H9 (cell line): ENCODE results near the gene CAMK2B. TPM values are rescaled to one million over a fixed set of nuclear protein-coding genes. Genes with fewer than 3 reads are reported as not detected.

Experiments used
- DNase-seq: peaks from one replicate; pipeline ENCODE4 v3.0.0-alpha.2; 2017
- H2AFZ ChIP-seq: one replicate; pipeline ENCODE4 v1.6.1; 2013; ENCODE audit warnings: mild to moderate bottlenecking, low read length, control low read depth, moderate library complexity
- H2AK5ac ChIP-seq: 2 replicates; pipeline ENCODE4 v1.6.1; 2013; ENCODE audit warnings: low read length, control low read depth, mixed read lengths; ENCODE audit not compliant: insufficient read length
- H2BK120ac ChIP-seq: one replicate; pipeline ENCODE4 v1.6.1; 2013; ENCODE audit warnings: low read depth, mild to moderate bottlenecking, low read length, control low read depth, inconsistent platforms; ENCODE audit not compliant: poor library complexity, severe bottlenecking
- H2BK12ac ChIP-seq: 2 replicates; pipeline ENCODE4 v1.6.1; 2013; ENCODE audit warnings: low read length, control low read depth, mixed read lengths, low read depth; ENCODE audit not compliant: insufficient read length
- H2BK15ac ChIP-seq: 2 replicates; pipeline ENCODE4 v1.6.1; 2013; ENCODE audit warnings: low read depth, low read length, control low read depth
- H2BK20ac ChIP-seq: one replicate; pipeline ENCODE4 v1.6.1; 2013; ENCODE audit warnings: low read depth, mild to moderate bottlenecking, low read length, control low read depth, inconsistent platforms; ENCODE audit not compliant: poor library complexity, severe bottlenecking
- H2BK5ac ChIP-seq: 2 replicates; pipeline ENCODE4 v1.6.1; 2013; ENCODE audit warnings: low read length, control low read depth, mixed read lengths; ENCODE audit not compliant: insufficient read length
- H3K14ac ChIP-seq: 2 replicates; pipeline ENCODE4 v1.6.1; 2013; ENCODE audit warnings: low read length, control low read depth; ENCODE audit not compliant: insufficient read depth
- H3K18ac ChIP-seq: 2 replicates; pipeline ENCODE4 v1.6.1; 2013; ENCODE audit warnings: low read depth, mild to moderate bottlenecking, mixed read lengths, low read length, control low read depth; ENCODE audit not compliant: insufficient read length
- H3K23ac ChIP-seq: 2 replicates; pipeline ENCODE4 v1.6.1; 2013; ENCODE audit warnings: low read length, control low read depth, mixed read lengths, low read depth; ENCODE audit not compliant: insufficient read length
- H3K23me2 ChIP-seq: 2 replicates; pipeline ENCODE4 v1.6.1; 2013; ENCODE audit warnings: low read depth, mild to moderate bottlenecking, mixed read lengths, low read length, control low read depth; ENCODE audit not compliant: insufficient read length, poor library complexity, severe bottlenecking
- H3K27ac ChIP-seq: 2 replicates; pipeline ENCODE4 v1.5.1; 2013; ENCODE audit warnings: low read length, control low read depth, mixed read lengths, low read depth; ENCODE audit not compliant: insufficient read length
- H3K27me3 ChIP-seq: 2 replicates; pipeline ENCODE4 v1.6.1; 2013; ENCODE audit warnings: low read length, control low read depth, inconsistent platforms; ENCODE audit not compliant: insufficient read depth
- H3K4ac ChIP-seq: 2 replicates; pipeline ENCODE4 v1.6.1; 2013; ENCODE audit warnings: low read depth, mild to moderate bottlenecking, control low read depth, inconsistent platforms, low read length, moderate library complexity
- H3K4me1 ChIP-seq: 2 replicates; pipeline ENCODE4 v1.6.1; 2013; ENCODE audit warnings: low read length, control low read depth, inconsistent platforms; ENCODE audit not compliant: insufficient read depth
- H3K4me2 ChIP-seq: 2 replicates; pipeline ENCODE4 v1.6.1; 2013; ENCODE audit warnings: low read length, control low read depth, mixed read lengths; ENCODE audit not compliant: insufficient read length, insufficient read depth
- H3K56ac ChIP-seq: 2 replicates; pipeline ENCODE4 v1.6.1; 2013; ENCODE audit warnings: low read depth, mild to moderate bottlenecking, mixed read lengths, low read length, control low read depth; ENCODE audit not compliant: insufficient read length
- H3K79me1 ChIP-seq: 2 replicates; pipeline ENCODE4 v1.6.1; 2013; ENCODE audit warnings: low read depth, mild to moderate bottlenecking, moderate library complexity, low read length, control low read depth, inconsistent platforms; ENCODE audit not compliant: insufficient read depth, poor library complexity, severe bottlenecking
- H3K79me2 ChIP-seq: 2 replicates; pipeline ENCODE4 v1.6.1; 2013; ENCODE audit warnings: low read length, control low read depth, inconsistent platforms; ENCODE audit not compliant: insufficient read depth
- H3K9ac ChIP-seq: 2 replicates; pipeline ENCODE4 v1.6.1; 2013; ENCODE audit warnings: low read length, control low read depth, mixed read lengths; ENCODE audit not compliant: insufficient read length; ENCODE audit errors: extremely low read depth
- H3K9me3 ChIP-seq: one replicate; pipeline ENCODE4 v1.6.1; 2013; ENCODE audit warnings: low read depth, low read length, inconsistent platforms; ENCODE audit not compliant: control insufficient read depth
- H3T11ph ChIP-seq: one replicate; pipeline ENCODE4 v1.6.1; 2013; ENCODE audit warnings: mild to moderate bottlenecking, low read length, control low read depth, inconsistent platforms
- H4K20me1 ChIP-seq: one replicate; pipeline ENCODE4 v1.6.1; 2013; ENCODE audit not compliant: control insufficient read depth, insufficient read length, insufficient read depth
- H4K5ac ChIP-seq: 2 replicates; pipeline ENCODE4 v1.6.1; 2013; ENCODE audit warnings: low read depth, mild to moderate bottlenecking, mixed read lengths, low read length, control low read depth; ENCODE audit not compliant: insufficient read length
- H4K8ac ChIP-seq: replicated peaks from 2 replicates; pipeline ENCODE4 v1.6.1; 2013; ENCODE audit warnings: low read length, control low read depth, mixed read lengths, low read depth; ENCODE audit not compliant: insufficient read length
- H4K91ac ChIP-seq: 2 replicates; pipeline ENCODE4 v1.6.1; 2013; ENCODE audit warnings: low read depth, mild to moderate bottlenecking, moderate library complexity, mixed read lengths, low read length, control low read depth; ENCODE audit not compliant: insufficient read length
- H3K27ac Mint-ChIP-seq, 3 experiments: 2 replicates in 2 of 3; 3 replicates in 1 of 3; pipeline ENCODE4 v1.8.0; 2020 to 2021; ENCODE audit warnings: mixed read lengths in 3 of 3, mild to moderate bottlenecking in 1 of 3, moderate library complexity in 1 of 3
- H3K27me3 Mint-ChIP-seq: 2 replicates; pipeline ENCODE4 v1.8.0; 2021; ENCODE audit warnings: low read depth, mild to moderate bottlenecking, moderate library complexity, mixed read lengths
- H3K36me3 Mint-ChIP-seq, 3 experiments: 2 replicates in 2 of 3; 3 replicates in 1 of 3; pipeline ENCODE4 v1.8.0; 2020 to 2021; ENCODE audit warnings: low read depth in 3 of 3, mixed read lengths in 3 of 3; ENCODE audit not compliant: insufficient read depth in 1 of 3
- H3K4me1 Mint-ChIP-seq, 2 experiments: 2 replicates each; pipeline ENCODE4 v1.8.0; 2020; ENCODE audit warnings: mixed read lengths in 2 of 2
- H3K4me3 Mint-ChIP-seq, 2 experiments: 2 replicates in 1 of 2; 3 replicates in 1 of 2; pipeline ENCODE4 v1.8.0; 2020 to 2021; ENCODE audit warnings: mild to moderate bottlenecking in 2 of 2, mixed read lengths in 2 of 2, moderate library complexity in 1 of 2
- H3K9me3 Mint-ChIP-seq, 2 experiments: 2 replicates in 1 of 2; 3 replicates in 1 of 2; pipeline ENCODE4 v1.8.0; 2020; ENCODE audit warnings: mild to moderate bottlenecking in 2 of 2, mixed read lengths in 2 of 2, moderate library complexity in 1 of 2
- WGBS: extraction: QIAGEN DNeasy Blood & Tissue Kit; methylation state at CpG from one replicate; pipeline ENCODE4 v1.1.7; 2013; ENCODE audit warnings: missing lambda C conversion rate, low lambda C conversion rate, mixed read lengths; ENCODE audit not compliant: insufficient read length; ENCODE audit errors: extremely low coverage; 5-methylcytosine and 5-hydroxymethylcytosine counted together
- total RNA-seq: library from RNA; stranded (reverse); gene quantifications from 2 replicates; pipeline ENCODE4 v1.2.1, GENCODE V29; 2021
- TF ChIP-seq, protein P1 (sequence below): fragments of 200-600 bp; sonication (generic); conservative IDR thresholded peaks from 3 replicates; pipeline ENCODE4 v1.8.0; 2021; ENCODE audit warnings: antibody characterized with exemption, mild to moderate bottlenecking

Gene CAMK2B
- total RNA-seq, 1 experiment from 2014 or later = 0.17 TPM

DNA sequence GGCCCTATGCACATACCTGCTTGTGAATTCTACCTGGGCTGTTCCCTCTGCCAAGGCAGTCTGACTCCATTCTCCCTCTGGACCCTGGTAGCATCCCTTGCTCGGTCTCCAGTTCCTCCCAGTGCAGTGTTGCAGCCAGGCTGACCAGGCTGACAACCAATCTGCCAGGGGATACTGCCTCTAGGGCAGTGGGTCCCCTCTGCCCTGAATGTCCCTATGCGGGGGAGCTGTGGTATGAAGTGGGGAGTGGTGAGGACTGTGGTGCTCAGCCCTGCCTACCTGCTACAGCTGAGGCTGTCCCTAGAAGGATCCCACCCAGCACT lies 48.0 kb upstream of the CAMK2B start:
- Histone ChIP-seq H2BK20ac (no peak overlapping the region), H4K20me1 (no peaks in the 10 kb centered on the region), H2BK12ac (no peak overlapping the region), H3K27ac (no peak overlapping the region), H3K9me3 (no peaks in the 10 kb centered on the region), H3K18ac (no peak overlapping the region), H4K8ac (no peak overlapping the region), H3K4me2 (no peak overlapping the region), H2BK5ac (no peak overlapping the region), H3K4me1 (no peaks in the 10 kb centered on the region), H3T11ph (no peak overlapping the region), H2BK120ac (no peak overlapping the region), H3K23me2 (no peaks in the 10 kb centered on the region), H2AK5ac (no peak overlapping the region), H3K27me3 (no peaks in the 10 kb centered on the region), H4K5ac (no peak overlapping the region), H3K14ac (no peak overlapping the region), H3K4ac (no peak overlapping the region), H2AFZ (no peak overlapping the region), H3K56ac (no peak overlapping the region), H2BK15ac (no peak overlapping the region), H4K91ac (no peak overlapping the region), H3K9ac (no peak overlapping the region), H3K79me2 (no peaks in the 10 kb centered on the region), H3K23ac (no peak overlapping the region), H3K79me1 (no peaks in the 10 kb centered on the region)
- WGBS = no CpG with 5 or more reads among the region's 2 CpGs
- TF ChIP-seq, protein P1, sequence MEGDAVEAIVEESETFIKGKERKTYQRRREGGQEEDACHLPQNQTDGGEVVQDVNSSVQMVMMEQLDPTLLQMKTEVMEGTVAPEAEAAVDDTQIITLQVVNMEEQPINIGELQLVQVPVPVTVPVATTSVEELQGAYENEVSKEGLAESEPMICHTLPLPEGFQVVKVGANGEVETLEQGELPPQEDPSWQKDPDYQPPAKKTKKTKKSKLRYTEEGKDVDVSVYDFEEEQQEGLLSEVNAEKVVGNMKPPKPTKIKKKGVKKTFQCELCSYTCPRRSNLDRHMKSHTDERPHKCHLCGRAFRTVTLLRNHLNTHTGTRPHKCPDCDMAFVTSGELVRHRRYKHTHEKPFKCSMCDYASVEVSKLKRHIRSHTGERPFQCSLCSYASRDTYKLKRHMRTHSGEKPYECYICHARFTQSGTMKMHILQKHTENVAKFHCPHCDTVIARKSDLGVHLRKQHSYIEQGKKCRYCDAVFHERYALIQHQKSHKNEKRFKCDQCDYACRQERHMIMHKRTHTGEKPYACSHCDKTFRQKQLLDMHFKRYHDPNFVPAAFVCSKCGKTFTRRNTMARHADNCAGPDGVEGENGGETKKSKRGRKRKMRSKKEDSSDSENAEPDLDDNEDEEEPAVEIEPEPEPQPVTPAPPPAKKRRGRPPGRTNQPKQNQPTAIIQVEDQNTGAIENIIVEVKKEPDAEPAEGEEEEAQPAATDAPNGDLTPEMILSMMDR = no peak
- DNase-seq = peak; percentile 22
- H3K4me1 Mint-ChIP-seq = no peaks in the 10 kb centered on the region
- no peaks in the 10 kb centered on the region; a peak in 1 of 7 replicates for H3K36me3 Mint-ChIP-seq
- H3K4me3 Mint-ChIP-seq = no peak overlapping the region
- H3K9me3 Mint-ChIP-seq = no peaks in the 10 kb centered on the region
- peaks cover 29% of the 10 kb centered on the region for H3K27me3 Mint-ChIP-seq
- 0 out of 7 replicates have a peak overlapping the region, but pooled peaks of 1 of the 3 experiments have one; percentile 7 for H3K27ac Mint-ChIP-seq
